ENCODE measurements around the gene NKD1.

GRCh38 chr16:50534091-50534490, 14.1 kb upstream of the NKD1 start:
- TF ChIP-seq CTCF (IDR thresholded peaks at IDR 0.05) (no peak), POLR2A (IDR thresholded peaks at IDR 0.05) (no peak)
